ENCODE measurements around the gene GLI1.

GLI1 gene

DNA sequence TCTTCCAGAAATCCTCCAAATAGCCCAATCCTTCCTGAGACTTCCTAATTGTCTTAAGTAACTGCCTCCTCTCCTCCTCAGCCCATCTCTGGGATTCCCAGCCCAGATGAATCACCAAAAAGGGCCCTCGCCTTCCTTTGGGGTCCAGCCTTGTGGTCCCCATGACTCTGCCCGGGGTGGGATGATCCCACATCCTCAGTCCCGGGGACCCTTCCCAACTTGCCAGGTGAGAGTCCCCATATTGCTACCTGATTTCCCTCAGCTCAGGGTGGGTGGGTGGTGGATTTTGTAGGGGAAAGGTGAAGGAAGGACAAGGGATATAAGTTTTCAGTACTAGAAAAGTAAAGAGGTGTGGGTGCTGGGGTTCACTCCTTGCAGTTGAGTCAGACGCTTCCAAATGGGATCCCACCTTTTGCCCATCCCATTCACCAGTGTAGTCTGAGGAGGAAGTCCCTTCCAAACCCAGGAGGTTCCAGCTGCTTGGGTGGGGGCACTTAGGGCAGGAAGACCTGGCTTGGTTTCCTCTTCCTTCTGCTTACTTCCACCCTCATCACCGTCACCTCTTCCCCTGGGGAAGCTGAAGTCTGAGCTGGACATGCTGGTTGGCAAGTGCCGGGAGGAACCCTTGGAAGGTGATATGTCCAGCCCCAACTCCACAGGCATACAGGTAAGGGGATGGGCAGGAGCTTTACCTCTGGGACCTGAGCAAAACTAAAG lies 5.6 kb downstream of the GLI1 start:
- H2AK5ac ChIP-seq (ENCODE audit: low read depth, low read length), result no peak overlapping the region
- no CpG with 5 or more reads among the region's 6 CpGs for WGBS, 2 donors (ENCODE audit: extremely low coverage in 2 of 2, insufficient read length in 2 of 2, insufficient replicate concordance in 1 of 2)
- peak overlapping the region; percentile 11 for H4K91ac ChIP-seq (ENCODE audit: low read depth, low read length, poor library complexity)
- no peak overlapping the region for H3K9ac ChIP-seq (ENCODE audit: low read depth, low read length, poor library complexity)
- H2AFZ ChIP-seq (ENCODE audit: low read length), result no peak overlapping the region
- no peak overlapping the region for H2BK5ac ChIP-seq (ENCODE audit: low read length)
- no peak overlapping the region for H2BK12ac ChIP-seq (ENCODE audit: low read length)
- no peaks in the 10 kb centered on the region for H3K79me1 ChIP-seq (ENCODE audit: low read depth, low read length)
- no peak overlapping the region for H3K23ac ChIP-seq (ENCODE audit: low read depth, low read length, poor library complexity)
- no peak overlapping the region for H2BK120ac ChIP-seq (ENCODE audit: low read depth, low read length)
- H3K4me2 ChIP-seq (ENCODE audit: insufficient read depth, low read length, poor library complexity, severe bottlenecking), result no peak overlapping the region
- no peak overlapping the region for H3K27ac ChIP-seq (replicated peaks; ENCODE audit: low read length)
- no peak overlapping the region for H3K18ac ChIP-seq (ENCODE audit: low read length)
- no peak overlapping the region for H4K8ac ChIP-seq (ENCODE audit: low read depth, low read length)
- H3K4ac ChIP-seq (ENCODE audit: low read length), result no peak overlapping the region
- H3K4me3 ChIP-seq (ENCODE audit: low read length in 2 of 2), result no peak overlapping the region
- no peak for DNase-seq (ENCODE audit: low spot score)
- no peak overlapping the region for H2BK15ac ChIP-seq (ENCODE audit: low read length)
- H3K27me3 ChIP-seq (ENCODE audit: control insufficient read depth in 3 of 3, insufficient read depth in 3 of 3, low read depth in 1 of 3, low read length in 3 of 3), result peaks cover 0 to 16% (median 0%) of the 10 kb centered on the region in 3 experiments
- no peak overlapping the region for H3K14ac ChIP-seq (ENCODE audit: low read length)
- H3K4me1 ChIP-seq (ENCODE audit: control insufficient read depth in 2 of 2, insufficient read depth in 1 of 2, low read depth in 1 of 2, low read length in 2 of 2), result peaks cover 13 to 18% of the 10 kb centered on the region in 2 donors
- no peaks in the 10 kb centered on the region for H3K36me3 ChIP-seq (replicated peaks in 1 of 2; ENCODE audit: control insufficient read depth in 2 of 2, insufficient read depth in 2 of 2, low read length in 2 of 2)
- H3K9me3 ChIP-seq (replicated peaks in 1 of 2; ENCODE audit: control insufficient read depth in 2 of 2, insufficient read depth in 1 of 2, low read depth in 1 of 2, low read length in 2 of 2), result no peaks in the 10 kb centered on the region

DNA sequence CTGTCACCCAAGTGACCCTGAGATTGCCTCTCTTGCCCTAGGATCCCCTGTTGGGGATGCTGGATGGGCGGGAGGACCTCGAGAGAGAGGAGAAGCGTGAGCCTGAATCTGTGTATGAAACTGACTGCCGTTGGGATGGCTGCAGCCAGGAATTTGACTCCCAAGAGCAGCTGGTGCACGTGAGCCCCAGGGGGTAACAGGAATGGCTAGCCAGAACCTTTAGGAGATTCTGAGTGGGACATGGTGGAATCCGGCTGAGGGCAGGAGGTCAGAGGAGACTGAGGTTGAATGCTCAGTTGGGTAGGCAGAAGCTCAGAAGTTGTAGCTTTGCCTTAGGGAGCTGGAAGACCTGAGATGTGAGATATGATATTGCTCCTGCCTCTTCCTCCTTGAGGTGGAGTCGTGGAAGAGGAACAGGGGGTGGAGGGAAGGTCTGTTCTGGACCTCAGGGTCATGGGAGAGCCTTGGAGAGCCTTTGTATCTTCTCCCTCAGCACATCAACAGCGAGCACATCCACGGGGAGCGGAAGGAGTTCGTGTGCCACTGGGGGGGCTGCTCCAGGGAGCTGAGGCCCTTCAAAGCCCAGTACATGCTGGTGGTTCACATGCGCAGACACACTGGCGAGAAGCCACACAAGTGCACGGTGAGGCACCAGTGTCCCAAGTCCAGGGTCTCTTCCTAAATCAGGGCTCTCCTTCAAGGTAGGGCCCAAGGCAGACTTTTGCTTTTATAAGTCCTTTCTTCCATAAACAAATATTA lies 6.3 kb downstream of the GLI1 start:
- H2AFZ ChIP-seq (ENCODE audit: low read length), result no peak overlapping the region
- no peak overlapping the region for H3K18ac ChIP-seq (ENCODE audit: low read length)
- peaks cover 0 to 14% (median 0%) of the 10 kb centered on the region in 3 experiments for H3K27me3 ChIP-seq (ENCODE audit: control insufficient read depth in 3 of 3, insufficient read depth in 3 of 3, low read depth in 1 of 3, low read length in 3 of 3)
- H3K79me1 ChIP-seq (ENCODE audit: low read depth, low read length), result no peaks in the 10 kb centered on the region
- H4K91ac ChIP-seq (ENCODE audit: low read depth, low read length, poor library complexity), result no peak overlapping the region
- H3K14ac ChIP-seq (ENCODE audit: low read length), result no peak overlapping the region
- H2BK120ac ChIP-seq (ENCODE audit: low read depth, low read length), result no peak overlapping the region
- no peak for DNase-seq (ENCODE audit: low spot score)
- H3K4ac ChIP-seq (ENCODE audit: low read length), result no peak overlapping the region
- no peak overlapping the region for H2BK12ac ChIP-seq (ENCODE audit: low read length)
- H2BK15ac ChIP-seq (ENCODE audit: low read length), result no peak overlapping the region
- no peak overlapping the region for H2BK5ac ChIP-seq (ENCODE audit: low read length)
- no CpG with 5 or more reads among the region's 14 CpGs for WGBS, 2 donors (ENCODE audit: extremely low coverage in 2 of 2, insufficient read length in 2 of 2, insufficient replicate concordance in 1 of 2)
- no peak overlapping the region for H2AK5ac ChIP-seq (ENCODE audit: low read depth, low read length)
- H4K8ac ChIP-seq (ENCODE audit: low read depth, low read length), result no peak overlapping the region
- H3K9ac ChIP-seq (ENCODE audit: low read depth, low read length, poor library complexity), result no peak overlapping the region
- no peak overlapping the region for H3K27ac ChIP-seq (replicated peaks; ENCODE audit: low read length)
- H3K4me3 ChIP-seq (ENCODE audit: low read length in 2 of 2), result no peak overlapping the region
- peaks cover 6 to 12% of the 10 kb centered on the region in 2 donors for H3K4me1 ChIP-seq (ENCODE audit: control insufficient read depth in 2 of 2, insufficient read depth in 1 of 2, low read depth in 1 of 2, low read length in 2 of 2)
- no peaks in the 10 kb centered on the region for H3K36me3 ChIP-seq (replicated peaks in 1 of 2; ENCODE audit: control insufficient read depth in 2 of 2, insufficient read depth in 2 of 2, low read length in 2 of 2)
- H3K4me2 ChIP-seq (ENCODE audit: insufficient read depth, low read length, poor library complexity, severe bottlenecking), result no peak overlapping the region
- H3K9me3 ChIP-seq (replicated peaks in 1 of 2; ENCODE audit: control insufficient read depth in 2 of 2, insufficient read depth in 1 of 2, low read depth in 1 of 2, low read length in 2 of 2), result peaks cover 0 to 4% of the 10 kb centered on the region in 2 donors
- H3K23ac ChIP-seq (ENCODE audit: low read depth, low read length, poor library complexity), result no peak overlapping the region

DNA sequence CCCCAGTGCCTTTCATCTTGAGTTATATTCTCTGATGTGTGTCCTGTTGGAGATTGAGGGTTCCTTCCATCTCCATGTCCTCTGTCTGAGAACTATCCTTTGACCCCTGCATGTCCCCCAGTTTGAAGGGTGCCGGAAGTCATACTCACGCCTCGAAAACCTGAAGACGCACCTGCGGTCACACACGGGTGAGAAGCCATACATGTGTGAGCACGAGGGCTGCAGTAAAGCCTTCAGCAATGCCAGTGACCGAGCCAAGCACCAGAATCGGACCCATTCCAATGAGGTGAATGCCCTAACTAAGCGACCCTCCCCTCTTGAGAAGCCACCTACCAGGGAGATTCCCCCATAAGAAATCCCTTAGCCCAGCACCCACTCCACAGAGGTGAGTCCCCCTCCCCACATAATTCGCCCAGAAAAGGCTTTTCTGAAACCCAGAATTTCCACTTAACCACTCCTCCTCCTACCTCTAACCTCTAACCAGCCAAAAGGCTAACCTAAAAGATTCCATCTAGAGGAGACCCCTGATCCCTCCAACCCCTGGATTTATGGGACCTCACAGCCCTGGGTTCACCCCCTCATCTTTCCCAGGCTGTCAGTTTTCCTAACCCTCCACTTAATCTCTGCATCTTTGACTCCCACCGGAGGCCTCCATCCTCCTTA lies 7.8 kb downstream of the GLI1 start:
- Histone ChIP-seq H4K8ac (ENCODE audit: low read depth, low read length) (no peak overlapping the region), H2AFZ (ENCODE audit: low read length) (no peak overlapping the region), H3K36me3 (replicated peaks in 1 of 2; ENCODE audit: control insufficient read depth in 2 of 2, insufficient read depth in 2 of 2, low read length in 2 of 2) (no peaks in the 10 kb centered on the region), H2BK12ac (ENCODE audit: low read length) (no peak overlapping the region), H3K79me1 (ENCODE audit: low read depth, low read length) (no peaks in the 10 kb centered on the region), H3K23ac (ENCODE audit: low read depth, low read length, poor library complexity) (no peak overlapping the region), H4K91ac (ENCODE audit: low read depth, low read length, poor library complexity) (no peak overlapping the region), H3K4me1 (ENCODE audit: control insufficient read depth in 2 of 2, insufficient read depth in 1 of 2, low read depth in 1 of 2, low read length in 2 of 2) (peaks cover 0 to 2% of the 10 kb centered on the region in 2 donors), H3K9ac (ENCODE audit: low read depth, low read length, poor library complexity) (no peak overlapping the region), H3K18ac (ENCODE audit: low read length) (peak overlapping the region; percentile 9), H2AK5ac (ENCODE audit: low read depth, low read length) (no peak overlapping the region), H3K14ac (ENCODE audit: low read length) (peak overlapping the region; percentile 2), H3K4me3 (ENCODE audit: low read length in 2 of 2) (peak overlapping the region in 1 of 2 donors; percentile 30), H3K27ac (replicated peaks; ENCODE audit: low read length) (no peak overlapping the region), H3K27me3 (ENCODE audit: control insufficient read depth in 3 of 3, insufficient read depth in 3 of 3, low read depth in 1 of 3, low read length in 3 of 3) (peaks cover 0 to 12% (median under 1%) of the 10 kb centered on the region in 3 experiments), H2BK15ac (ENCODE audit: low read length) (peak overlapping the region; percentile 44), H3K9me3 (replicated peaks in 1 of 2; ENCODE audit: control insufficient read depth in 2 of 2, insufficient read depth in 1 of 2, low read depth in 1 of 2, low read length in 2 of 2) (peaks cover 0 to 4% of the 10 kb centered on the region in 2 donors), H2BK5ac (ENCODE audit: low read length) (no peak overlapping the region), H3K4ac (ENCODE audit: low read length) (no peak overlapping the region), H3K4me2 (ENCODE audit: insufficient read depth, low read length, poor library complexity, severe bottlenecking) (no peak overlapping the region), H2BK120ac (ENCODE audit: low read depth, low read length) (no peak overlapping the region)
- no peak for DNase-seq (ENCODE audit: low spot score)
- no CpG with 5 or more reads among the region's 12 CpGs for WGBS, 2 donors (ENCODE audit: extremely low coverage in 2 of 2, insufficient read length in 2 of 2, insufficient replicate concordance in 1 of 2)

DNA sequence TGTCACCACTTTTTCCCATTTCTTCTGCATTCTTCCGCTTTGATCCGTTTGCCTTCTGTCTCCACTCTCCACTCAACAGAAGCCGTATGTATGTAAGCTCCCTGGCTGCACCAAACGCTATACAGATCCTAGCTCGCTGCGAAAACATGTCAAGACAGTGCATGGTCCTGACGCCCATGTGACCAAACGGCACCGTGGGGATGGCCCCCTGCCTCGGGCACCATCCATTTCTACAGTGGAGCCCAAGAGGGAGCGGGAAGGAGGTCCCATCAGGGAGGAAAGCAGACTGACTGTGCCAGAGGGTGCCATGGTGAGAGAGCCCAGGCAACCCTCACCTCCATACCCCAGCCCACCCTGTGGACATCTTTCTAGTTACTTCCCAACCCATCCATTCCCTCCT lies 8.3 kb downstream of the GLI1 start:
- no peak overlapping the region for H2BK15ac ChIP-seq (ENCODE audit: low read length)
- no CpG with 5 or more reads among the region's 11 CpGs for WGBS, 2 donors (ENCODE audit: extremely low coverage in 2 of 2, insufficient read length in 2 of 2, insufficient replicate concordance in 1 of 2)
- no peak for DNase-seq (ENCODE audit: low spot score)
- no peak overlapping the region for H3K18ac ChIP-seq (ENCODE audit: low read length)
- no peak overlapping the region for H4K8ac ChIP-seq (ENCODE audit: low read depth, low read length)
- no peak overlapping the region for H3K4ac ChIP-seq (ENCODE audit: low read length)
- no peak overlapping the region for H3K27ac ChIP-seq (replicated peaks; ENCODE audit: low read length)
- H3K36me3 ChIP-seq (replicated peaks in 1 of 2; ENCODE audit: control insufficient read depth in 2 of 2, insufficient read depth in 2 of 2, low read length in 2 of 2), result no peaks in the 10 kb centered on the region
- no peak overlapping the region for H3K23ac ChIP-seq (ENCODE audit: low read depth, low read length, poor library complexity)
- no peaks in the 10 kb centered on the region for H3K79me1 ChIP-seq (ENCODE audit: low read depth, low read length)
- H3K27me3 ChIP-seq (ENCODE audit: control insufficient read depth in 3 of 3, insufficient read depth in 3 of 3, low read depth in 1 of 3, low read length in 3 of 3), result peaks cover 0 to 16% (median 6%) of the 10 kb centered on the region in 3 experiments
- H3K4me1 ChIP-seq (ENCODE audit: control insufficient read depth in 2 of 2, insufficient read depth in 1 of 2, low read depth in 1 of 2, low read length in 2 of 2), result no peaks in the 10 kb centered on the region
- peak overlapping the region in 1 of 2 donors; percentile 30 for H3K4me3 ChIP-seq (ENCODE audit: low read length in 2 of 2)
- no peak overlapping the region for H2BK120ac ChIP-seq (ENCODE audit: low read depth, low read length)
- H3K9me3 ChIP-seq (replicated peaks in 1 of 2; ENCODE audit: control insufficient read depth in 2 of 2, insufficient read depth in 1 of 2, low read depth in 1 of 2, low read length in 2 of 2), result peaks cover 0 to 4% of the 10 kb centered on the region in 2 donors
- no peak overlapping the region for H2BK5ac ChIP-seq (ENCODE audit: low read length)
- H2BK12ac ChIP-seq (ENCODE audit: low read length), result no peak overlapping the region
- H3K14ac ChIP-seq (ENCODE audit: low read length), result peak overlapping the region; percentile 2
- H4K91ac ChIP-seq (ENCODE audit: low read depth, low read length, poor library complexity), result no peak overlapping the region
- no peak overlapping the region for H2AFZ ChIP-seq (ENCODE audit: low read length)
- H3K4me2 ChIP-seq (ENCODE audit: insufficient read depth, low read length, poor library complexity, severe bottlenecking), result no peak overlapping the region
- no peak overlapping the region for H2AK5ac ChIP-seq (ENCODE audit: low read depth, low read length)
- H3K9ac ChIP-seq (ENCODE audit: low read depth, low read length, poor library complexity), result no peak overlapping the region

All from neuronal stem cell (in vitro differentiated cells).